WTC11 (cell line): Measurements from ENCODE around the gene USP43. TPM values are rescaled to one million over a fixed set of nuclear protein-coding genes. Genes with fewer than 3 reads are reported as not detected.
"Not testable (repeated sequence)": the region's sequence is repeated elsewhere in the genome, so short reads cannot be mapped to it uniquely, and the experiment has no call there.

Experiments used
- ATAC-seq: fragments of 200-7000 bp; cut with Tn5 transposase; 2 replicates; pipeline ENCODE4 v1.10.0; 2021; ENCODE audit warnings: mild to moderate bottlenecking, moderate library complexity
- CTCF ChIA-PET: fragments of 300-600 bp; sonication (Branson Sonifier 250); formaldehyde crosslinking; loops from one replicate; lab custom pipeline; 2021; ENCODE audit warnings: antibody characterized with exemption; lab: Charles Lee
- POLR2A ChIA-PET: fragments of 350-600 bp; sonication (Branson Sonifier 250); formaldehyde crosslinking; loops from one replicate; lab custom pipeline; 2021; ENCODE audit warnings: antibody characterized with exemption; lab: Charles Lee
- DNase-seq: peaks from one replicate; pipeline ENCODE4 v3.0.0; 2021; ENCODE audit warnings: low spot score
- H3K27ac Mint-ChIP-seq: 2 replicates; pipeline ENCODE4 v1.8.0; 2021; ENCODE audit warnings: mixed read lengths
- H3K27me3 Mint-ChIP-seq: 2 replicates; pipeline ENCODE4 v1.8.0; 2021; ENCODE audit warnings: low read depth, mild to moderate bottlenecking, moderate library complexity, mixed read lengths
- H3K36me3 Mint-ChIP-seq: 2 replicates; pipeline ENCODE4 v1.8.0; 2021; ENCODE audit warnings: mixed read lengths
- H3K4me1 Mint-ChIP-seq: 2 replicates; pipeline ENCODE4 v1.8.0; 2022; ENCODE audit warnings: mixed read lengths
- H3K4me3 Mint-ChIP-seq: 2 replicates; pipeline ENCODE4 v1.8.0; 2021; ENCODE audit warnings: mild to moderate bottlenecking, moderate library complexity, mixed read lengths
- H3K9me3 Mint-ChIP-seq: 2 replicates; pipeline ENCODE4 v1.8.0; 2021; ENCODE audit warnings: mixed read lengths
- ATF6 ChIP-seq: sonication (generic); formaldehyde crosslinking; IDR thresholded peaks from 2 replicates; pipeline ENCODE4 v1.8.1; 2023; ENCODE audit warnings: mild to moderate bottlenecking, missing genetic modification reagents
- CREB1 ChIP-seq: sonication (generic); formaldehyde crosslinking; IDR thresholded peaks from 2 replicates; pipeline ENCODE4 v1.8.0; 2023; ENCODE audit warnings: mild to moderate bottlenecking, missing genetic modification reagents
- EMX1 ChIP-seq: fragments of 250-450 bp; sonication (Bioruptor Pico); IDR thresholded peaks from 2 replicates; pipeline ENCODE4 v1.8.0; 2021; ENCODE audit warnings: mild to moderate bottlenecking
- GABPB1 ChIP-seq: sonication (generic); formaldehyde crosslinking; IDR thresholded peaks from 2 replicates; pipeline ENCODE4 v1.8.1; 2023; ENCODE audit warnings: mild to moderate bottlenecking, missing genetic modification reagents
- GRHL2 ChIP-seq: fragments of 250-450 bp; sonication (Bioruptor Pico); IDR thresholded peaks from 2 replicates; pipeline ENCODE4 v1.8.0; 2022; ENCODE audit warnings: mild to moderate bottlenecking, moderate library complexity; ENCODE audit not compliant: insufficient replicate concordance, severe bottlenecking
- IRF2 ChIP-seq: sonication (generic); formaldehyde crosslinking; IDR thresholded peaks from 2 replicates; pipeline ENCODE4 v1.8.0; 2022; ENCODE audit warnings: low read depth, missing genetic modification reagents, borderline replicate concordance
- NFYB ChIP-seq: sonication (generic); formaldehyde crosslinking; conservative IDR thresholded peaks from 2 replicates; pipeline ENCODE4 v1.8.0; 2022; ENCODE audit warnings: low read depth, missing genetic modification reagents
- NR2C2 ChIP-seq: sonication (generic); formaldehyde crosslinking; IDR thresholded peaks from 2 replicates; pipeline ENCODE4 v1.8.0; 2022; ENCODE audit warnings: mild to moderate bottlenecking, missing genetic modification reagents
- OVOL2 ChIP-seq: fragments of 250-450 bp; sonication (Bioruptor Pico); IDR thresholded peaks from 2 replicates; pipeline ENCODE4 v1.9.0; 2021; ENCODE audit warnings: mild to moderate bottlenecking, borderline replicate concordance
- TCF7 ChIP-seq: sonication (generic); formaldehyde crosslinking; IDR thresholded peaks from 2 replicates; pipeline ENCODE4 v1.8.0; 2022; ENCODE audit warnings: mild to moderate bottlenecking, low read depth, missing genetic modification reagents, moderate library complexity
- ZNF232 ChIP-seq: sonication (generic); formaldehyde crosslinking; IDR thresholded peaks from 2 replicates; pipeline ENCODE4 v1.8.0; 2022; ENCODE audit warnings: mild to moderate bottlenecking, missing genetic modification reagents
- ZNF317 ChIP-seq: sonication (generic); formaldehyde crosslinking; IDR thresholded peaks from 2 replicates; pipeline ENCODE4 v1.8.1; 2023; ENCODE audit warnings: low read depth, mild to moderate bottlenecking, moderate library complexity, missing genetic modification reagents, borderline replicate concordance
- total RNA-seq: library from RNA; stranded (reverse); gene quantifications from 3 replicates; pipeline ENCODE4 v1.2.3, GENCODE V29; 2021
- TF ChIP-seq, protein P1 (sequence below): sonication (generic); formaldehyde crosslinking; IDR thresholded peaks from 2 replicates; pipeline ENCODE4 v1.8.0; 2022; ENCODE audit warnings: mild to moderate bottlenecking, missing genetic modification reagents
- TF ChIP-seq, protein P2 (sequence below): fragments of 200-600 bp; IDR thresholded peaks from 2 replicates; pipeline ENCODE4 v1.8.0; 2022; ENCODE audit warnings: antibody characterized with exemption
- TF ChIP-seq, protein P3 (sequence below): sonication (generic); formaldehyde crosslinking; IDR thresholded peaks from 2 replicates; pipeline ENCODE4 v1.8.0; 2022; ENCODE audit warnings: mild to moderate bottlenecking, missing genetic modification reagents
- TF ChIP-seq, protein P4 (sequence below): sonication (generic); formaldehyde crosslinking; IDR thresholded peaks from 2 replicates; pipeline ENCODE4 v1.8.0; 2023; ENCODE audit warnings: missing genetic modification reagents
- TF ChIP-seq, protein P5 (sequence below): sonication (generic); formaldehyde crosslinking; IDR thresholded peaks from 2 replicates; pipeline ENCODE4 v1.8.1; 2022; ENCODE audit warnings: low read depth, missing genetic modification reagents, borderline replicate concordance

The USP43 gene
- total RNA-seq, 1 experiment from 2014 or later, result 8.6 TPM

- ChIA-PET POLR2A (no interaction called here), CTCF (interaction anchor here (2.1 kb wide), 1 partner anchor 10 kb away, joined by 7 read pairs; no protein-coding TSS in a partner anchor)
- H3K36me3 Mint-ChIP-seq, result no peaks in the 10 kb centered on the region
- H3K27me3 Mint-ChIP-seq, result no peaks in the 10 kb centered on the region; the same call in 1 of the 2 replicates
- peaks cover 5% of the 10 kb centered on the region for H3K9me3 Mint-ChIP-seq
- H3K27ac Mint-ChIP-seq, result no peak overlapping the region
- TF ChIP-seq IRF2 (CRISPR knock-in tag) (no peak), EMX1 (CRISPR knock-in tag) (no peak), ZNF232 (CRISPR knock-in tag) (no peak), TCF7 (CRISPR knock-in tag) (no peak), CREB1 (CRISPR knock-in tag) (no peak), NFYB (CRISPR knock-in tag) (no peak), GABPB1 (no peak), GRHL2 (no peak), OVOL2 (CRISPR knock-in tag) (no peak), ATF6 (CRISPR knock-in tag) (no peak), NR2C2 (CRISPR knock-in tag) (no peak), ZNF317 (CRISPR knock-in tag) (no peak)
- TF ChIP-seq, protein P1, sequence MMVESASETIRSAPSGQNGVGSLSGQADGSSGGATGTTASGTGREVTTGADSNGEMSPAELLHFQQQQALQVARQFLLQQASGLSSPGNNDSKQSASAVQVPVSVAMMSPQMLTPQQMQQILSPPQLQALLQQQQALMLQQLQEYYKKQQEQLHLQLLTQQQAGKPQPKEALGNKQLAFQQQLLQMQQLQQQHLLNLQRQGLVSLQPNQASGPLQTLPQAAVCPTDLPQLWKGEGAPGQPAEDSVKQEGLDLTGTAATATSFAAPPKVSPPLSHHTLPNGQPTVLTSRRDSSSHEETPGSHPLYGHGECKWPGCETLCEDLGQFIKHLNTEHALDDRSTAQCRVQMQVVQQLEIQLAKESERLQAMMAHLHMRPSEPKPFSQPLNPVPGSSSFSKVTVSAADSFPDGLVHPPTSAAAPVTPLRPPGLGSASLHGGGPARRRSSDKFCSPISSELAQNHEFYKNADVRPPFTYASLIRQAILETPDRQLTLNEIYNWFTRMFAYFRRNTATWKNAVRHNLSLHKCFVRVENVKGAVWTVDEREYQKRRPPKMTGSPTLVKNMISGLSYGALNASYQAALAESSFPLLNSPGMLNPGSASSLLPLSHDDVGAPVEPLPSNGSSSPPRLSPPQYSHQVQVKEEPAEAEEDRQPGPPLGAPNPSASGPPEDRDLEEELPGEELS (CRISPR knock-in tag), result no peak
- TF ChIP-seq, protein P2, sequence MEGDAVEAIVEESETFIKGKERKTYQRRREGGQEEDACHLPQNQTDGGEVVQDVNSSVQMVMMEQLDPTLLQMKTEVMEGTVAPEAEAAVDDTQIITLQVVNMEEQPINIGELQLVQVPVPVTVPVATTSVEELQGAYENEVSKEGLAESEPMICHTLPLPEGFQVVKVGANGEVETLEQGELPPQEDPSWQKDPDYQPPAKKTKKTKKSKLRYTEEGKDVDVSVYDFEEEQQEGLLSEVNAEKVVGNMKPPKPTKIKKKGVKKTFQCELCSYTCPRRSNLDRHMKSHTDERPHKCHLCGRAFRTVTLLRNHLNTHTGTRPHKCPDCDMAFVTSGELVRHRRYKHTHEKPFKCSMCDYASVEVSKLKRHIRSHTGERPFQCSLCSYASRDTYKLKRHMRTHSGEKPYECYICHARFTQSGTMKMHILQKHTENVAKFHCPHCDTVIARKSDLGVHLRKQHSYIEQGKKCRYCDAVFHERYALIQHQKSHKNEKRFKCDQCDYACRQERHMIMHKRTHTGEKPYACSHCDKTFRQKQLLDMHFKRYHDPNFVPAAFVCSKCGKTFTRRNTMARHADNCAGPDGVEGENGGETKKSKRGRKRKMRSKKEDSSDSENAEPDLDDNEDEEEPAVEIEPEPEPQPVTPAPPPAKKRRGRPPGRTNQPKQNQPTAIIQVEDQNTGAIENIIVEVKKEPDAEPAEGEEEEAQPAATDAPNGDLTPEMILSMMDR, result no peak
- TF ChIP-seq, protein P3, sequence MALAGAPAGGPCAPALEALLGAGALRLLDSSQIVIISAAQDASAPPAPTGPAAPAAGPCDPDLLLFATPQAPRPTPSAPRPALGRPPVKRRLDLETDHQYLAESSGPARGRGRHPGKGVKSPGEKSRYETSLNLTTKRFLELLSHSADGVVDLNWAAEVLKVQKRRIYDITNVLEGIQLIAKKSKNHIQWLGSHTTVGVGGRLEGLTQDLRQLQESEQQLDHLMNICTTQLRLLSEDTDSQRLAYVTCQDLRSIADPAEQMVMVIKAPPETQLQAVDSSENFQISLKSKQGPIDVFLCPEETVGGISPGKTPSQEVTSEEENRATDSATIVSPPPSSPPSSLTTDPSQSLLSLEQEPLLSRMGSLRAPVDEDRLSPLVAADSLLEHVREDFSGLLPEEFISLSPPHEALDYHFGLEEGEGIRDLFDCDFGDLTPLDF (CRISPR knock-in tag), result no peak
- TF ChIP-seq, protein P4, sequence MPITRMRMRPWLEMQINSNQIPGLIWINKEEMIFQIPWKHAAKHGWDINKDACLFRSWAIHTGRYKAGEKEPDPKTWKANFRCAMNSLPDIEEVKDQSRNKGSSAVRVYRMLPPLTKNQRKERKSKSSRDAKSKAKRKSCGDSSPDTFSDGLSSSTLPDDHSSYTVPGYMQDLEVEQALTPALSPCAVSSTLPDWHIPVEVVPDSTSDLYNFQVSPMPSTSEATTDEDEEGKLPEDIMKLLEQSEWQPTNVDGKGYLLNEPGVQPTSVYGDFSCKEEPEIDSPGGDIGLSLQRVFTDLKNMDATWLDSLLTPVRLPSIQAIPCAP, result no peak
- TF ChIP-seq, protein P5, sequence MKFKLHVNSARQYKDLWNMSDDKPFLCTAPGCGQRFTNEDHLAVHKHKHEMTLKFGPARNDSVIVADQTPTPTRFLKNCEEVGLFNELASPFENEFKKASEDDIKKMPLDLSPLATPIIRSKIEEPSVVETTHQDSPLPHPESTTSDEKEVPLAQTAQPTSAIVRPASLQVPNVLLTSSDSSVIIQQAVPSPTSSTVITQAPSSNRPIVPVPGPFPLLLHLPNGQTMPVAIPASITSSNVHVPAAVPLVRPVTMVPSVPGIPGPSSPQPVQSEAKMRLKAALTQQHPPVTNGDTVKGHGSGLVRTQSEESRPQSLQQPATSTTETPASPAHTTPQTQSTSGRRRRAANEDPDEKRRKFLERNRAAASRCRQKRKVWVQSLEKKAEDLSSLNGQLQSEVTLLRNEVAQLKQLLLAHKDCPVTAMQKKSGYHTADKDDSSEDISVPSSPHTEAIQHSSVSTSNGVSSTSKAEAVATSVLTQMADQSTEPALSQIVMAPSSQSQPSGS (CRISPR knock-in tag), result no peak
- H3K4me1 Mint-ChIP-seq, result peaks cover 9% of the 10 kb centered on the region
- DNase-seq, result no peak
- no peak for ATAC-seq
- no peak overlapping the region for H3K4me3 Mint-ChIP-seq
Measured at GRCh38 chr17:9636501-9636900, 8.8 kb upstream of the USP43 start.

DNA sequence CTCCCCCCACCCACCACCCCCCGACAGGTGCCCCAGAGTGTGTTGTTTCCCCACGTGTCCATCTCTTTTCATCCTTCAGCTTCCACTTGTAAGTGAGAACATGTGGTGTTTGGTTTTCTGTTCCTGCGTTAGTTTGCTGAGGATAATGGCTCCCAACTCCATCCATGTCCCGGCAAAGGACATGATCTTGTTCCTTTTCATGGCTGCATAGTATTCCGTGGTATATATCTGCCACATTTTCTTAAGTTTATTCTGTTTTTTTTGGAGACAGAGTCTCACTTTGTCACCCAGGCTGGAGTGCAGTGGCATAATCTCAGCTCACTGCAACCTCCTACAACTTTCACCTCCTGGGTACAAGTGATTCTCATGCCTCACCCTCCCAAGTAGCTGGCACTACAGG is 4.9 kb upstream of the USP43 start:
- H3K36me3 Mint-ChIP-seq, H3K9me3 Mint-ChIP-seq, DNase-seq, POLR2A ChIA-PET, H3K27me3 Mint-ChIP-seq, H3K27ac Mint-ChIP-seq, H3K4me3 Mint-ChIP-seq, ATAC-seq: not testable (repeated sequence)
- H3K4me1 Mint-ChIP-seq, result peaks cover 23% of the 10 kb centered on the region
- CTCF ChIA-PET, result interaction anchor here (0.7 kb wide), 1 partner anchor 128 kb away, joined by 4 read pairs; no protein-coding TSS in a partner anchor
